ENCODE results near the gene PFDN2.
A peak's percentile ranks its signal among the peaks of the same experiment; 100 is the strongest.
"Not testable (repeated sequence)": the region's sequence is repeated elsewhere in the genome, so short reads cannot be mapped to it uniquely, and the experiment has no call there.

The PFDN2 gene

GRCh38 chr1:161080441-161081405, 37.1 kb downstream of the PFDN2 start:
- no peak for DNase-seq (ENCODE audit: low read depth in 2 of 2)

GRCh38 chr1:161079436-161080110, 38.3 kb downstream of the PFDN2 start:
- no peak for DNase-seq (ENCODE audit: low read depth in 2 of 2)

GRCh38 chr1:161077426-161077825, 40.4 kb downstream of the PFDN2 start:
- no peak for DNase-seq (ENCODE audit: low read depth in 2 of 2)

GRCh38 chr1:161076410-161076809, 41.4 kb downstream of the PFDN2 start:
- no peak for DNase-seq (ENCODE audit: low read depth in 2 of 2)

GRCh38 chr1:161074676-161075368, 43.0 kb downstream of the PFDN2 start:
- DNase-seq (ENCODE audit: low read depth in 2 of 2) = no peak

- no peak for DNase-seq (ENCODE audit: low read depth in 2 of 2)
Measured at GRCh38 chr1:161073474-161074121, 44.2 kb downstream of the PFDN2 start.

- no peak for DNase-seq (ENCODE audit: low read depth in 2 of 2)
Measured at GRCh38 chr1:161072751-161073449, 44.9 kb downstream of the PFDN2 start.

- no peak for DNase-seq (ENCODE audit: low read depth in 2 of 2)
Measured at GRCh38 chr1:161071886-161072371, 45.9 kb downstream of the PFDN2 start.

- no peak for DNase-seq (ENCODE audit: low read depth in 2 of 2)
Measured at GRCh38 chr1:161070761-161071160, 47.1 kb downstream of the PFDN2 start.

GRCh38 chr1:161069731-161070270, 48.0 kb downstream of the PFDN2 start, which contains the start of gene ARHGAP30:
Gene ARHGAP30 (minus strand): TSS chr1:161069891. CDS start chr1:161069624, 267 bp downstream.
- DNase-seq (ENCODE audit: low read depth in 2 of 2) = peak; percentile 61 to 69

GRCh38 chr1:161069241-161069640, 48.6 kb downstream of the PFDN2 start:
- no peak for DNase-seq (ENCODE audit: low read depth in 2 of 2)

GRCh38 chr1:161068306-161069234, 49.3 kb downstream of the PFDN2 start:
- DNase-seq (ENCODE audit: low read depth in 2 of 2) = peak; percentile 64 to 67

GRCh38 chr1:161066694-161067093, 51.1 kb downstream of the PFDN2 start:
- no peak for DNase-seq (ENCODE audit: low read depth in 2 of 2)

- not testable (repeated sequence) for DNase-seq (ENCODE audit: low read depth in 2 of 2)
Measured at GRCh38 chr1:161065681-161066080, 52.2 kb downstream of the PFDN2 start.

GRCh38 chr1:161063936-161064335, 53.9 kb downstream of the PFDN2 start:
- DNase-seq (ENCODE audit: low read depth in 2 of 2) = not testable (repeated sequence)

- no peak for DNase-seq (ENCODE audit: low read depth in 2 of 2)
Measured at GRCh38 chr1:161061419-161061818, 56.4 kb downstream of the PFDN2 start.

GRCh38 chr1:161059293-161059692, 58.5 kb downstream of the PFDN2 start:
- DNase-seq (ENCODE audit: low read depth in 2 of 2) = no peak

GRCh38 chr1:161054805-161055204, 63.0 kb downstream of the PFDN2 start:
- no peak for DNase-seq (ENCODE audit: low read depth in 2 of 2)

GRCh38 chr1:161054232-161054631, 63.6 kb downstream of the PFDN2 start:
- no peak for DNase-seq (ENCODE audit: low read depth in 2 of 2)

Measured in activated CD4-positive, alpha-beta T cell treated with anti-CD3 and anti-CD28 coated beads for 24 hours (primary cell).